BJ (cell line): ENCODE data around the gene HES2. TPM values are rescaled to one million over a fixed set of nuclear protein-coding genes. Genes with fewer than 3 reads are reported as not detected.

Experiments used
- CTCF ChIA-PET: fragments of 350-600 bp; formaldehyde crosslinking; extraction: SDS; loops from one replicate; lab custom pipeline; 2021; ENCODE audit warnings: antibody characterized with exemption, inconsistent platforms; lab: Yijun Ruan, JAX
- POLR2A ChIA-PET: fragments of 300-600 bp; sonication (Branson Sonifier 250); formaldehyde crosslinking; extraction: SDS; loops from one replicate; lab custom pipeline; 2021; ENCODE audit warnings: antibody characterized with exemption; lab: Charles Lee
- DNase-seq: peaks from one replicate; pipeline ENCODE4 v3.0.0-alpha.2; 2011; ENCODE audit warnings: low read depth
- H3K27me3 ChIP-seq: 2 replicates; pipeline ENCODE4 v1.6.0; 2011; ENCODE audit warnings: low read length; ENCODE audit not compliant: control insufficient read depth, insufficient read depth
- H3K36me3 ChIP-seq: 2 replicates; pipeline ENCODE4 v1.5.1; 2011; ENCODE audit warnings: low read length; ENCODE audit not compliant: control insufficient read depth, insufficient read depth
- H3K4me3 ChIP-seq: 2 replicates; pipeline ENCODE4 v1.5.1; 2011; ENCODE audit warnings: low read depth, mild to moderate bottlenecking, control low read depth, low read length
- polyA plus RNA-seq: library from polyadenylated mRNA; depleted of rRNA; stranded (reverse); fragments of >200 nt; gene quantifications from 2 replicates; pipeline ENCODE4 v1.2.3, GENCODE V29; 2011
- TF ChIP-seq, protein P1 (sequence below): IDR thresholded peaks from 2 replicates; pipeline ENCODE4 v1.5.1; 2011; ENCODE audit warnings: low read depth, mild to moderate bottlenecking, control low read depth, inconsistent platforms, low read length, moderate library complexity; ENCODE audit not compliant: insufficient read depth

HES2 gene
- polyA plus RNA-seq, 1 experiment, result not detected

GRCh38 chr1:6466751-6467150, 47.0 kb upstream of the HES2 start:
- ChIA-PET POLR2A (no interaction called here), CTCF (interaction anchor here (0.9 to 2.5 kb wide), 4 partner anchors 17 to 30 kb away, joined by 3 to 7 read pairs (median 4); no protein-coding TSS in a partner anchor)
- no peak for DNase-seq

GRCh38 chr1:6466023-6466422, 46.3 kb upstream of the HES2 start, which contains the start of gene TNFRSF25:
TSS of gene TNFRSF25 (minus strand) at chr1:6466173. CDS start at chr1:6466107, 66 bp downstream.
- CTCF ChIA-PET, result interaction anchor here (1.2 kb wide), 1 partner anchor 21 kb away, joined by 7 read pairs; no protein-coding TSS in a partner anchor
- H3K27me3 ChIP-seq, result no peaks in the 10 kb centered on the region
- H3K4me3 ChIP-seq, result no peak within 1 kb of the TSS
- POLR2A ChIA-PET, result no interaction called here
- no peak for DNase-seq
- TF ChIP-seq, protein P1, sequence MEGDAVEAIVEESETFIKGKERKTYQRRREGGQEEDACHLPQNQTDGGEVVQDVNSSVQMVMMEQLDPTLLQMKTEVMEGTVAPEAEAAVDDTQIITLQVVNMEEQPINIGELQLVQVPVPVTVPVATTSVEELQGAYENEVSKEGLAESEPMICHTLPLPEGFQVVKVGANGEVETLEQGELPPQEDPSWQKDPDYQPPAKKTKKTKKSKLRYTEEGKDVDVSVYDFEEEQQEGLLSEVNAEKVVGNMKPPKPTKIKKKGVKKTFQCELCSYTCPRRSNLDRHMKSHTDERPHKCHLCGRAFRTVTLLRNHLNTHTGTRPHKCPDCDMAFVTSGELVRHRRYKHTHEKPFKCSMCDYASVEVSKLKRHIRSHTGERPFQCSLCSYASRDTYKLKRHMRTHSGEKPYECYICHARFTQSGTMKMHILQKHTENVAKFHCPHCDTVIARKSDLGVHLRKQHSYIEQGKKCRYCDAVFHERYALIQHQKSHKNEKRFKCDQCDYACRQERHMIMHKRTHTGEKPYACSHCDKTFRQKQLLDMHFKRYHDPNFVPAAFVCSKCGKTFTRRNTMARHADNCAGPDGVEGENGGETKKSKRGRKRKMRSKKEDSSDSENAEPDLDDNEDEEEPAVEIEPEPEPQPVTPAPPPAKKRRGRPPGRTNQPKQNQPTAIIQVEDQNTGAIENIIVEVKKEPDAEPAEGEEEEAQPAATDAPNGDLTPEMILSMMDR, result no peak
- H3K36me3 ChIP-seq, result peaks cover 30% of the 10 kb centered on the region

More at GRCh38 chr1:6466751-6467150, 47.0 kb upstream of the HES2 start:
- TF ChIP-seq, protein P1, result no peak
- Histone ChIP-seq H3K4me3 (no peak overlapping the region), H3K36me3 (peaks cover 29% of the 10 kb centered on the region), H3K27me3 (no peaks in the 10 kb centered on the region)

DNA sequence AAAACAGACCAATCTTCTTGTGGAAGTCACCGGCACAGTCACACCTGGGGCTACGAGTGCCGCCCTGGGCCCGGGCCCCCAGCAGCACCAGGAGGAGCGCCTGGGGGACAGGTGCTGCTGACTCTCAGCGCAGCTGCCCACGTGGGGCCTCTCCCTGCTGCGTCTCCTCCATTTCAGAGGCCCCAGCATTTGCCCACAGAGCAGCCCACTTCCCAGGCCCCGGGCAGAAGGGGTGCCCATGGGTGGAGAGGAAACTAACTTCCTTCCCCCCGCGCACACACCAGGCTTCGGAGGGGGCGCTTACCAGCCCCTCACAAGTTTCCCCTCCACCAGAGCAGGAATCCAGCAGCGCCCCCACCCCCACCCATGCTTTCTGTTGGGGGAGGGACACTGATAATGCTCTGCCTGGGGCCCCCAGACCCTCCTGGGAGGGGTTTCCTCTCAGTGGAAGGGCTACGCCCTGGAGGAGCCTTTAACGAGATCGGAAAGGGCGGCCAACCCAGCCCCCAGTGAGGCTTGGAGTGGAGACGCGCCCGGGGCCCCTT, 45.8 kb upstream of the HES2 start:
- CTCF ChIA-PET, result no interaction called here
- H3K36me3 ChIP-seq, result peaks cover 29% of the 10 kb centered on the region
- DNase-seq, result no peak
- TF ChIP-seq, protein P1, result no peak
- no peaks in the 10 kb centered on the region for H3K27me3 ChIP-seq
- POLR2A ChIA-PET, result no interaction called here
- H3K4me3 ChIP-seq, result no peak overlapping the region

- peaks cover 27% of the 10 kb centered on the region for H3K36me3 ChIP-seq
- TF ChIP-seq, protein P1, result no peak
- no peak overlapping the region for H3K4me3 ChIP-seq
- ChIA-PET CTCF (interaction anchor here (2.1 kb wide), 1 partner anchor 20 kb away, joined by 5 read pairs; no protein-coding TSS in a partner anchor), POLR2A (no interaction called here)
- 0 out of 2 replicates have a peak, but pooled peaks cover under 1% of the 10 kb centered on the region for H3K27me3 ChIP-seq
- no peak for DNase-seq
These were observed 45.2 kb upstream of the HES2 start for GRCh38 chr1:6464915-6465314.

DNA sequence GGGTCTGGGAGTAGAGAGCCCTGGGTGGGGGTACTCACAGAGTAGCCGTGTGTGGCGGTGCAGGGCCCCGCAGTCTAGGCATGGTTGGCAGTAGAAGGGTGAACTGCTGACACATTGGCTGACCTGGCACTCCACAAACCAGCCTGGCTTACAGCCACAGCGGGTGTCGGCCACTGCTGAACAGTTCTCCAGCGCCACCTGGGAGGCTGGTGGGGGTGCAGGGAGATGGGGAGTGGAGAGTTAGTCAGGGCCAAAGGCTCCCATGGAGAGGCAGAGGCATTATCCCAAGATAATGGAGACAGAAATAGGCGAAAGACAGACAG, 44.8 kb upstream of the HES2 start:
- no peak for DNase-seq
- ChIA-PET CTCF (interaction anchor here (0.7 to 2.3 kb wide), 3 partner anchors 19 to 218 kb away, joined by 3 to 6 read pairs (median 5); no protein-coding TSS in a partner anchor), POLR2A (no interaction called here)
- no peak overlapping the region for H3K4me3 ChIP-seq
- peaks cover 25% of the 10 kb centered on the region for H3K36me3 ChIP-seq
- H3K27me3 ChIP-seq, result 0 out of 2 replicates have a peak, but pooled peaks cover 2% of the 10 kb centered on the region
- TF ChIP-seq, protein P1, result no peak
